K562 (cell line): Measurements from ENCODE around the gene PRELID2. TPM values are rescaled to one million over a fixed set of nuclear protein-coding genes. Genes with fewer than 3 reads are reported as not detected.

Source experiments
- ATAC-seq: fragments of 200-7000 bp; cut with Tn5 transposase; 3 replicates; pipeline ENCODE4 v1.9.1; 2020; ENCODE audit warnings: moderate library complexity
- BruUV-seq: library from RNA; stranded (reverse); fragments of 400-500 nt; replicated peaks from 2 replicates; lab custom pipeline; 2021; lab: Mats Ljungman, UMichigan
- CTCF ChIA-PET: fragments of 300-600 bp; formaldehyde crosslinking; extraction: SDS; loops from one replicate; lab custom pipeline; 2021; ENCODE audit warnings: low intra/inter-chr PET ratio; lab: Yijun Ruan, JAX
- POLR2A ChIA-PET: fragments of 300-600, 350-650 bp; sonication (Branson Sonifier 250); formaldehyde crosslinking; extraction: SDS; loops from one replicate; lab custom pipeline; 2021; ENCODE audit warnings: antibody characterized with exemption, inconsistent platforms; lab: Yijun Ruan, JAX
- DNase-seq, 4 experiments: peaks; one replicate each; pipeline versions ENCODE4 v3.0.0 to v3.0.0-alpha.2; 2011 to 2018; ENCODE audit warnings: low spot score in 3 of 4, mixed read lengths in 3 of 4; ENCODE audit errors: extremely low read depth in 1 of 4
- FAIRE-seq: peaks from 2 replicates; lab custom pipeline; 2011; peaks lifted over from hg19 to GRCh38; lab: Jason Lieb, UNC
- H2AFZ ChIP-seq: 2 replicates; pipeline ENCODE4 v1.6.0; 2011; ENCODE audit warnings: low read depth, low read length, control low read depth, inconsistent platforms
- H3K27ac ChIP-seq: fragments of 200-600 bp; 3 replicates; pipeline ENCODE4 v1.8.0; 2011; ENCODE audit warnings: low read depth, mild to moderate bottlenecking, control low read depth, inconsistent platforms, low read length, moderate library complexity, mixed read lengths; ENCODE audit errors: extremely low read depth
- H3K27me3 ChIP-seq, 2 experiments: fragments of 300-600 bp in 1 of 2; 2 replicates in 1 of 2; 3 replicates in 1 of 2; pipeline versions ENCODE4 v1.6.0 to v1.8.0; 2011; ENCODE audit warnings: inconsistent platforms in 2 of 2, low read length in 2 of 2, mild to moderate bottlenecking in 1 of 2, mixed read lengths in 1 of 2, moderate library complexity in 1 of 2; ENCODE audit not compliant: control insufficient read depth in 2 of 2, insufficient read depth in 2 of 2
- H3K36me3 ChIP-seq: fragments of 300-600 bp; 3 replicates; pipeline ENCODE4 v1.8.0; 2011; ENCODE audit warnings: mild to moderate bottlenecking, low read length, inconsistent platforms; ENCODE audit not compliant: control insufficient read depth, insufficient read depth
- H3K4me1 ChIP-seq, 2 experiments: fragments of 200-600 bp in 1 of 2; replicated peaks in 1 of 2; 2 replicates in 1 of 2; 3 replicates in 1 of 2; pipeline versions ENCODE4 v1.5.1 to v1.8.0; 2011; ENCODE audit warnings: inconsistent platforms in 2 of 2, low read length in 2 of 2, mild to moderate bottlenecking in 1 of 2, mixed read lengths in 1 of 2, moderate library complexity in 1 of 2; ENCODE audit not compliant: control insufficient read depth in 2 of 2, insufficient read depth in 2 of 2
- H3K4me2 ChIP-seq: 2 replicates; pipeline ENCODE4 v1.6.1; 2011; ENCODE audit warnings: low read length, control low read depth, inconsistent platforms, mixed read lengths; ENCODE audit not compliant: insufficient read depth
- H3K4me3 ChIP-seq: fragments of 200-600 bp; sonication (generic), shearing (Covaris generic); 2 replicates; pipeline ENCODE4 v1.5.1; 2016; ENCODE audit warnings: control low read depth, inconsistent platforms
- H3K79me2 ChIP-seq: fragments of 200-600 bp; 3 replicates; pipeline ENCODE4 v1.8.0; 2011; ENCODE audit warnings: low read length, inconsistent platforms; ENCODE audit not compliant: control insufficient read depth, insufficient read depth
- H3K9ac ChIP-seq, 2 experiments: 2 replicates each; pipeline versions ENCODE4 v1.6.0 to v1.6.1; 2011; ENCODE audit warnings: low read depth in 2 of 2, low read length in 2 of 2, control low read depth in 1 of 2, inconsistent platforms in 1 of 2, mild to moderate bottlenecking in 1 of 2, mixed read lengths in 1 of 2; ENCODE audit not compliant: insufficient read depth in 1 of 2
- H3K9me1 ChIP-seq: one replicate; pipeline ENCODE4 v1.6.0; 2011; ENCODE audit warnings: inconsistent platforms, mild to moderate bottlenecking, low read length, moderate library complexity; ENCODE audit not compliant: control insufficient read depth, insufficient read depth
- H3K9me3 ChIP-seq: replicated peaks from 2 replicates; pipeline ENCODE4 v1.5.1; 2011; ENCODE audit warnings: low read depth, low read length, inconsistent platforms; ENCODE audit not compliant: control insufficient read depth, insufficient read depth
- H4K20me1 ChIP-seq: replicated peaks from 2 replicates; pipeline ENCODE4 v1.6.1; 2011; ENCODE audit warnings: low read length, inconsistent platforms, mixed read lengths; ENCODE audit not compliant: control insufficient read depth, insufficient read depth
- NR4A1 ChIP-seq, 2 experiments: fragments of 250-450 bp in 1 of 2; fragments of 450-650 bp in 1 of 2; sonication (Bioruptor Pico) in 1 of 2; IDR thresholded peaks; 2 replicates each; pipeline versions ENCODE4 v1.4.0 to v1.6.1; 2016 to 2020; ENCODE audit warnings: mild to moderate bottlenecking in 2 of 2, missing compliant biosample characterization in 1 of 2, missing genetic modification characterization in 1 of 2, moderate library complexity in 1 of 2
- SREBF2 ChIP-seq: sonication (generic); formaldehyde crosslinking; IDR thresholded peaks from 2 replicates; pipeline ENCODE4 v1.4.0; 2020; ENCODE audit warnings: mild to moderate bottlenecking, missing genetic modification reagents
- WGBS: fragments of 100-300 bp; shearing (Covaris generic); methylation state at CpG from one replicate; pipeline ENCODE4 v1.1.6; 2016; ENCODE audit warnings: low coverage, mixed read lengths; ENCODE audit not compliant: insufficient coverage; ENCODE audit errors: missing lambda C conversion rate; 5-methylcytosine and 5-hydroxymethylcytosine counted together
- in situ Hi-C: fragments of 300-500 bp; cut with MboI; formaldehyde crosslinking; loops from 4 replicates; pipeline ENCODE4 v1.15.0; 2018; ENCODE audit warnings: inconsistent platforms, mixed read lengths
- intact Hi-C: fragments of 100-400 bp; cut with micrococcal nuclease; formaldehyde crosslinking; loops from 2 replicates; pipeline ENCODE4 v1.14.2; 2022
- polyA plus RNA-seq, 8 experiments: library from polyadenylated mRNA; depleted of rRNA in 4 of 8; stranded (reverse) in 5 of 8; unstranded in 3 of 8; fragments of >200 nt; fragmentation: Nextera tagmentation in 2 of 8; fragmentation: Illumina TruSeq in 1 of 8; extraction: Ambion mirVana in 2 of 8; extraction: Trizol in 1 of 8; gene quantifications; 2 replicates each; pipeline versions ENCODE4 v1.2.1 to v1.2.3, GENCODE V29; 2011 to 2014; ENCODE audit warnings: inconsistent platforms in 1 of 8, missing spikeins in 1 of 8
- total RNA-seq, 7 experiments: library from RNA; depleted of rRNA in 6 of 7; stranded (reverse); fragments of >200 nt in 6 of 7; fragmentation: Illumina TruSeq in 2 of 7; extraction: Trizol in 2 of 7; gene quantifications; 2 replicates each; pipeline versions ENCODE4 v1.2.1 to v1.2.3, GENCODE V29; 2011 to 2021; ENCODE audit warnings: low replicate concordance in 1 of 7
- TF ChIP-seq, protein P1 (sequence below): sonication (generic); formaldehyde crosslinking; IDR thresholded peaks from 2 replicates; pipeline ENCODE4 v1.8.1; 2023; ENCODE audit warnings: mild to moderate bottlenecking, missing genetic modification reagents

PRELID2 gene
- total and polyA plus RNA-seq, 9 of the 15 experiments (the other 6 are each of a cell fraction or from before 2014, with no cell fraction given), result 6.4 to 68.2 (median 28.8) TPM

DNA sequence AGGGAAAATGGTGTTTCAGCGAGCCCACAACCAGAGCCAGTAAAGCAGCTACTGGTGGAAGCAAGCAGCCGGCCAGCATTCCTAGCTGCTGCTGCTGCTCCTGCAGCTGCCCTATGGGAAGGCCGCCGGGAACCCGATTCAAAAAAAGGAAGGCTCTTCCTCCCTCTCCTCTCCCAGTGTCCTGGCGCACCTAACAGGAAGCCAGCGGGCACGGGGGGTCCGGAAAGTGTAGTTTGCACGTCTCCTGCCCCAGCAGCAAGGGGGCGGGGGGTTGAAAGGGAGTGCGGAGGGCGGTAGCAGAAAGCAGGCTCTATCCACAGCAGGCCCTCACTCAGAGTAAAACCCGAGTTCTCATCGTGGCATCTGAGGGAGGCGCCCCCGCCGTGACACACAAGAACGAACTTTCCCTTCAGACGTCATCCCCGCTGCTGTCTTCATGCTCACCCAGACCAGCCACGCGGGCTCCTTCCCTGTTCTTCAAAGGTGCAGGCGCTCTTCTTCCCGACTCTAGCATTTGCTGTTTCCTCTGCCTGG is 21.2 kb upstream of the PRELID2 start:
- Histone ChIP-seq H3K27me3 (no peaks in the 10 kb centered on the region), H3K9me1 (no peaks in the 10 kb centered on the region), H4K20me1 (no peaks in the 10 kb centered on the region)
- TF ChIP-seq NR4A1 (CRISPR knock-in tag; IDR thresholded peaks at IDR 0.05) (no peak), NR4A1 (tag; IDR thresholded peaks at IDR 0.05) (0 out of 2 replicates have a peak, but pooled peaks have one; percentile 4), SREBF2 (CRISPR knock-in tag) (no peak)
- TF ChIP-seq, protein P1, sequence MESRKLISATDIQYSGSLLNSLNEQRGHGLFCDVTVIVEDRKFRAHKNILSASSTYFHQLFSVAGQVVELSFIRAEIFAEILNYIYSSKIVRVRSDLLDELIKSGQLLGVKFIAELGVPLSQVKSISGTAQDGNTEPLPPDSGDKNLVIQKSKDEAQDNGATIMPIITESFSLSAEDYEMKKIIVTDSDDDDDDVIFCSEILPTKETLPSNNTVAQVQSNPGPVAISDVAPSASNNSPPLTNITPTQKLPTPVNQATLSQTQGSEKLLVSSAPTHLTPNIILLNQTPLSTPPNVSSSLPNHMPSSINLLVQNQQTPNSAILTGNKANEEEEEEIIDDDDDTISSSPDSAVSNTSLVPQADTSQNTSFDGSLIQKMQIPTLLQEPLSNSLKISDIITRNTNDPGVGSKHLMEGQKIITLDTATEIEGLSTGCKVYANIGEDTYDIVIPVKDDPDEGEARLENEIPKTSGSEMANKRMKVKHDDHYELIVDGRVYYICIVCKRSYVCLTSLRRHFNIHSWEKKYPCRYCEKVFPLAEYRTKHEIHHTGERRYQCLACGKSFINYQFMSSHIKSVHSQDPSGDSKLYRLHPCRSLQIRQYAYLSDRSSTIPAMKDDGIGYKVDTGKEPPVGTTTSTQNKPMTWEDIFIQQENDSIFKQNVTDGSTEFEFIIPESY (CRISPR knock-in tag), result peak; percentile 72
- TF ChIP-seq, all 486 proteins: peak for 2
- Histone ChIP-seq H3K9ac (peak overlapping the region in 1 of 2 experiments; percentile 18; a peak in 1 of 4 replicates), H2AFZ (peak overlapping the region; percentile 88), H3K27ac (peak overlapping the region; percentile 93), H3K36me3 (no peaks in the 10 kb centered on the region), H3K4me3 (no peak overlapping the region), H3K4me2 (peak overlapping the region; percentile 17; the same call in 1 of the 2 replicates), H3K4me1 (peaks cover 23 to 63% of the 10 kb centered on the region in 2 experiments), H3K9me3 (no peaks in the 10 kb centered on the region), H3K79me2 (no peaks in the 10 kb centered on the region)
- CTCF ChIA-PET, result no interaction called here
- DNase-seq (no peak), ATAC-seq (no peak), FAIRE-seq (no peak)
- POLR2A ChIA-PET, result interaction anchor here (0.5 to 1.7 kb wide), 2 partner anchors 26 to 325 kb away, joined by 3 to 5 read pairs; no protein-coding TSS in a partner anchor
- intact Hi-C loops (no loop called here), in situ Hi-C loops (no loop called here)
- BruUV-seq, result no TSS peak
- WGBS, result 89% methylated on average over 23 of the region's 25 CpGs
